ENCODE measurements around the gene KRTAP7-1.

DNA sequence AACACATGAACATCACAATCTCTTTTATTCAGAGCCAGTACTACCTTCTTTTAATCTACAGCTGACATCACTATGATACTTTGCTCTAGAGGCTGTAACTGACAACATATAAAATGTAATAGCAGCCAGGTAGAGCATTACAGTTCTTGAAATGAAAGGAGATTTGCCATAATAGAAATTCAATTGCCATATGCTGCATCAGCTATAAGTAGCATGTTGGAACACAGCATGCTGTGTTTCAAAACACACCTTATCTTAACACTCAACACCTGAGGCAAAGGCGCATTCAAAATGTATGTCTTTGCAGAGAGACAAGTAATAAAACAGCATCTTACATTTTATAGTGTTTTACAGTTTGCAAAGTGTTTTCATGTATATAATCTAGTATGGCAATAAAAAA is 50.3 kb downstream of the KRTAP7-1 start:
- TF ChIP-seq, protein P1, sequence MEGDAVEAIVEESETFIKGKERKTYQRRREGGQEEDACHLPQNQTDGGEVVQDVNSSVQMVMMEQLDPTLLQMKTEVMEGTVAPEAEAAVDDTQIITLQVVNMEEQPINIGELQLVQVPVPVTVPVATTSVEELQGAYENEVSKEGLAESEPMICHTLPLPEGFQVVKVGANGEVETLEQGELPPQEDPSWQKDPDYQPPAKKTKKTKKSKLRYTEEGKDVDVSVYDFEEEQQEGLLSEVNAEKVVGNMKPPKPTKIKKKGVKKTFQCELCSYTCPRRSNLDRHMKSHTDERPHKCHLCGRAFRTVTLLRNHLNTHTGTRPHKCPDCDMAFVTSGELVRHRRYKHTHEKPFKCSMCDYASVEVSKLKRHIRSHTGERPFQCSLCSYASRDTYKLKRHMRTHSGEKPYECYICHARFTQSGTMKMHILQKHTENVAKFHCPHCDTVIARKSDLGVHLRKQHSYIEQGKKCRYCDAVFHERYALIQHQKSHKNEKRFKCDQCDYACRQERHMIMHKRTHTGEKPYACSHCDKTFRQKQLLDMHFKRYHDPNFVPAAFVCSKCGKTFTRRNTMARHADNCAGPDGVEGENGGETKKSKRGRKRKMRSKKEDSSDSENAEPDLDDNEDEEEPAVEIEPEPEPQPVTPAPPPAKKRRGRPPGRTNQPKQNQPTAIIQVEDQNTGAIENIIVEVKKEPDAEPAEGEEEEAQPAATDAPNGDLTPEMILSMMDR (IDR thresholded peaks at IDR 0.05 in 2 of 3, conservative IDR thresholded peaks at IDR 0.05 in 1 of 3; ENCODE audit: borderline replicate concordance in 1 of 3, insufficient read depth in 1 of 3, low read depth in 2 of 3, low read length in 2 of 3): no peak
- TF ChIP-seq FOSL1 (IDR thresholded peaks at IDR 0.05; ENCODE audit: low read depth) (no peak), EZH2phosphoT487 (IDR thresholded peaks at IDR 0.05; ENCODE audit: borderline replicate concordance) (no peak), POLR2A (IDR thresholded peaks at IDR 0.05; ENCODE audit: borderline replicate concordance, extremely low read depth, insufficient read depth, insufficient read length) (no peak), EZH2 (IDR thresholded peaks at IDR 0.05) (no peak), CEBPB (IDR thresholded peaks at IDR 0.05; ENCODE audit: low read depth) (no peak), RAD21 (IDR thresholded peaks at IDR 0.05; ENCODE audit: low read depth) (no peak), SIN3A (IDR thresholded peaks at IDR 0.05; ENCODE audit: low read depth) (no peak)

Data from HCT116 (cell line).